Cardiac septum (tissue), 1 donor: ENCODE data around the gene ATP1B2. TPM values are rescaled to one million over a fixed set of nuclear protein-coding genes. Genes with fewer than 3 reads are reported as not detected.

ENCODE experiments used
- DNase-seq: peaks from one replicate; pipeline ENCODE4 v3.0.0-alpha.2; 2020; ENCODE audit warnings: low spot score
- intact Hi-C: fragments of 100-400 bp; cut with DNase I; formaldehyde crosslinking; loops from one replicate; pipeline ENCODE4 v1.14.0; 2022
- total RNA-seq: library from RNA; stranded (reverse); fragmentation: NEBNext Ultra II Directional; extraction: Animal tissue kit (Norgen Biotek cat#: 25700); gene quantifications from one replicate; pipeline ENCODE4 v1.2.1, GENCODE V29; 2021
- donor health status: DM: no; HTN: no; CAD: no.

ATP1B2 gene
- total RNA-seq, 1 donor from 2014 or later = 2.7 TPM

DNA sequence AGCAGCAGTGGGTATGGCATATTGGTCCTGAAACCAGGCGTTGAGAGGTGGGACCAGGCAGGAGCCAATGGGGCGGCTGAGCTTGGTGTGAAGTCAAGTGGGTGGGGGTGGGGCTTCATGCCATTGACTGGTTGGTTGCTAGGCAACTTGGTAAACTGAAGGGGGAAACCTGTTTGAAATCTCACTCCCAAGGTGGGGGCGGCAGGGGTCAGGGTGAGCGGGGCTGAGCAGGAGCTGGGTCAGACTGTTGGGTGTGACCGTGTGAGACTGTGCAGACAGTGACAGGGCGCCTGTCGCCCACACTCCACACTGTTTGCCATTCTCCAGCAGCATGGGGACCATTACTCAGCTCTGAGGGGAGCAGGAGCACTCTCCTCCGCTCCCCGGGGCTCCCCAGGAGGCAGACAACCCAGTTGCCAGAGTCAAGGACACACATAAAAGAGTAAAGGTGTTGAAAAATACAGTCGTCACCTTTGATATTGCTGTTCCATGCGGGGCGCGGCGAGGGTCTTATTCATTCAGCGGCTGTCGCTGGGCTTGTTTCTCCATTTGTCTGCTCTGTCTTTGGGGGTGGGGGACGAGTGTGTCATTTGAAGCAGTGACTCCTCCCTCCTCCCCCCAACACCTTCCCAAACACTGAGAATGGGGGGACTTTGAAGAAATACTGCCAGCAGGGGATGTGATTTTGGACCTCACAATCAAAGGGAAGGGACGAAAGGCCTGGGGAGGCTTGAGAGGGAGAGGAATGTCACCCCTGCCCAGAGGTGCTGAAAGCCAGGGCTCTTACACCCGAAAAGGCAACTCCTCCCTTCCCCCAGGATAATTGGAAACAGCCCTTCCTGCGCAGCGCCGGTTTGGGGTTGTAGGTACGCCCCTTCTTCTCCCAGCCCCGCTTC is 53.1 kb downstream of the ATP1B2 start:
- no peak for DNase-seq

DNA sequence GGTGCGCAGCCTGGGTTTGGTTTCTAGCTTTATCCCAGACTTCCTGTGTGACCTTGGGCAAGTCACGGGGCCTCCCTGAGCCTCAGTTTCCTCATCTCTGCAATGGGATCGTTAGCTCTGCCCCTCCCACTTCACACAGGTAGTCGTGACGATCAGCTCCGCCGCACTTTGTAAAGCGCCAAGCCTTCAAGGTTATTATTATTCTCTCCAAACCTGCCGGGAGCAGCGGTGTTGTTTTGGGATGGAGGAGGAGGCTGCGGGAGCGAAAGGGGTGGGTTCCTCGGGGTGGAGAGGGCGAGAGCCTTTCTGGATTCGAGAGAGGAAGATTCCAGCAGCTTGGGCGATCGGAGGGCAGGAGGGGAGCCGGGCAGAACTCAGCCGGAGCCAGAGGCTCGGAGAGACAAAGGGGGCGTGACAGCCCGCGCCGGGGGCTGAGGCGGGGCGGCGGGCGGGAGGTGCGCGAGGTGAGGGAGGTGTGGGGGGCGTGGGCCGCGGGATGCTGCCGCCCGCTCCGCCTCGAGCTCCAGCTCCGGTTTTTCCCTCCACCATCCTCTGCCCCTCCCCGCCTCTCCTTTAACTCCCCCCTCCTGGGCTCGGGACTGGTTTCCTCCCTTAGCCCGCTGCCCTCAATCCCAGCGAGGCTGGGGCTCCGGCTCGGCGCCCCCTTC is 54.0 kb downstream of the ATP1B2 start, which contains the start of gene EFNB3:
TSS of gene EFNB3 (plus strand) at position 602 of the 668 bp plus-strand sequence. CDS start 397 bp downstream, outside the sequence.
- no peak for DNase-seq
- intact Hi-C loops = no loop called here

More for the DNA sequence above, 53.1 kb downstream of the ATP1B2 start:
- intact Hi-C loops = no loop called here

DNA sequence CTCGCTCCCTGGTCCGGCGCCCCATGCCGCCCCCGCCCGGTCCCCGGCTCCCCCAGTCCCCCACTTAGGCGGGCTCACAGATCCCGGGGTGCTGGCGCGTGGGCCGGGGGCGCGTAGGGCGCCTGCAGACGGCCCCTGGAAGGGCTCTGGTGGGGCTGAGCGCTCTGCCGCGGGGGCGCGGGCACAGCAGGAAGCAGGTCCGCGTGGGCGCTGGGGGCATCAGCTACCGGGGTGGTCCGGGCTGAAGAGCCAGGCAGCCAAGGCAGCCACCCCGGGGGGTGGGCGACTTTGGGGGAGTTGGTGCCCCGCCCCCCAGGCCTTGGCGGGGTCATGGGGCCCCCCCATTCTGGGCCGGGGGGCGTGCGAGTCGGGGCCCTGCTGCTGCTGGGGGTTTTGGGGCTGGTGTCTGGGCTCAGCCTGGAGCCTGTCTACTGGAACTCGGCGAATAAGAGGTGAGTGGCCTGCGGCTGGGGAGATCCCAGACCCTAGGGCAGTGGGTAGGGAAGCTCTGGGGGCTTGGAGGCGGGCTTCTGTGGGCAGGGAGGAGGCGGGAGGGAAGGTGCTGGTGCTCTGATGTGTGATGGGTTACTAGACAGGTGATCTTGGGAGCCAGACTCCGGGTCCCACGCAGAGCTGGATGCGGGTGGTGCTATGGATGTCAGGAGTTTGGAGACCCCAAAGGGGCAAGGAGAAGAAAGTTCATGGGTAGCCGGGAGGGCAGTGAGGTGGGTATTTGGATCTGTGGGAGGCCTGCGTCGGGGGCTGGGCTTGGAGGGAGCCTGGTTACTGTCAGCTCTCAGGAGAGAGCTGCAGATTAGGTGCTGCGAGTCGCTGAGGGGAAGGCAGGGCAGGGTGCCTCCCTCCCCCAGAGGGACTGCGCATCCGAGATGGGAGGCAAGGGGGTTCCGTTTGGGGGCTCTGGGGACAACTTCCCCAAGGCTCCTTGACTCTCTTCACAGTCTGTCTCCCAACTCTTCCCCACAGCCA is 54.8 kb downstream of the ATP1B2 start:
- no peak for DNase-seq

DNA sequence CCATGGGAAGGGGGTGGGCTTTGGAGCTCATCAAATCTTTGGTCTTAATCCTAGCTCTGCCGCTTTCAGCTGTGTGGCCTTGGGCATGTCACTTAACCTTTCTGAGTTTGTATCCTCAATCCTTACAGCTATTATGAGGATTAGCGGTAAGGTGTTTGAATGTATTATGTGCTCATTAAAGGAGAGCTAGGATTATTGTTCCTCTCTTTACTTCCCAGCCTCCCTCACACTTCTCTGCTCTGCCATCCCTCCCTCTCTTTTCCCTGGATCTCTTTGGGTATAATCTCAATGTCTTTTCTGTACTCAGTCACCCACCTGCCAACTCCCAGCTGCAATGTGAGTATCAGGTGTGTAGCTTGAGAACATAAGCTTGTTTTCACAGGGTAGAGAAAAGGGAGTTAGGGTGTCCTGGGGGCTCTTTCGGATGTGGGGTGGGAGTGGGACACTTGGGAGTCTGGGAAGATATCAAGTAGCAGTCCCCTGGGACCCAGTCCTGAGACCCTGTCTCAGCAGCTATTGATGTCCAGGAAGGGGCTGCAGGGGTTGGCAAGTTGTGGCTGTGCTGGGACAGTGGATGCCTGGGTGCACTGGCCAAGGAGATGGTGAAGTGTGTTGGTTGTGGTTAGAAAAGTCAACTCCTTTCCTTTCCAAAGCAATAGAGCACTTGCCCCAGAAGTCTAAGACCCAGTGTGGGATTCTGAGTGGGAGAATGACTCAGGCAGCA is 56.1 kb downstream of the ATP1B2 start:
- DNase-seq = no peak
- intact Hi-C loops = no loop called here

More for the DNA sequence above, 54.8 kb downstream of the ATP1B2 start:
- intact Hi-C loops = no loop called here

Other genes starting within 250 kb of the ATP1B2 start
- gene TMEM256, start 246.8 kb upstream of the ATP1B2 start, total RNA-seq = 67.7 TPM
- 11.0 TPM for gene NLGN2, start 243.1 kb upstream of the ATP1B2 start, total RNA-seq
- gene SPEM1, start 230.6 kb upstream of the ATP1B2 start, total RNA-seq = not detected
- gene SPEM2, start 225.3 kb upstream of the ATP1B2 start, total RNA-seq = not detected
- gene SPEM3, start 222.1 kb upstream of the ATP1B2 start, total RNA-seq = not detected
- gene TMEM102, start 215.5 kb upstream of the ATP1B2 start, total RNA-seq = 2.6 TPM
- gene FGF11, start 211.4 kb upstream of the ATP1B2 start, total RNA-seq = 3.9 TPM
- gene CHRNB1, start 205.9 kb upstream of the ATP1B2 start, total RNA-seq = 9.9 TPM
- 69.4 TPM for gene ZBTB4, start 171.3 kb upstream of the ATP1B2 start, total RNA-seq
- not detected for gene SLC35G6, start 169.5 kb upstream of the ATP1B2 start, total RNA-seq
- gene POLR2A, start 166.6 kb upstream of the ATP1B2 start, total RNA-seq = 56.4 TPM
- gene TNFSF12, start 101.9 kb upstream of the ATP1B2 start, total RNA-seq = 33.9 TPM
- 4.9 TPM for gene TNFSF13, start 92.2 kb upstream of the ATP1B2 start, total RNA-seq
- gene SENP3, start 89.0 kb upstream of the ATP1B2 start, total RNA-seq = 33.8 TPM
- 11.4 TPM for gene CD68, start 71.3 kb upstream of the ATP1B2 start, total RNA-seq
- 22.4 TPM for gene MPDU1, start 67.1 kb upstream of the ATP1B2 start, total RNA-seq
- gene SOX15, start 60.8 kb upstream of the ATP1B2 start, total RNA-seq = 1.1 TPM
- gene FXR2, start 36.0 kb upstream of the ATP1B2 start, total RNA-seq = 83.5 TPM
- 60.3 TPM for gene SAT2, start 23.1 kb upstream of the ATP1B2 start, total RNA-seq
- gene SHBG, start 20.8 kb upstream of the ATP1B2 start, total RNA-seq = 0.62 TPM
- gene TP53, start 36.6 kb downstream of the ATP1B2 start, total RNA-seq = 17.5 TPM
- 3.2 TPM for gene WRAP53, start 37.6 kb downstream of the ATP1B2 start, total RNA-seq
- gene EFNB3, start 54.3 kb downstream of the ATP1B2 start, total RNA-seq = 0.78 TPM
- 0.16 TPM for gene DNAH2, start 66.8 kb downstream of the ATP1B2 start, total RNA-seq
- 22.1 TPM for gene KDM6B, start 183.3 kb downstream of the ATP1B2 start, total RNA-seq
- gene TMEM88, start 204.1 kb downstream of the ATP1B2 start, total RNA-seq = 14.7 TPM
- gene NAA38, start 206.6 kb downstream of the ATP1B2 start, total RNA-seq = 68.8 TPM
- 12.2 TPM for gene CYB5D1, start 207.1 kb downstream of the ATP1B2 start, total RNA-seq
- 14.2 TPM for gene CHD3, start 237.9 kb downstream of the ATP1B2 start, total RNA-seq